ENCODE results near the gene ZNF282.

ZNF282 gene

DNA sequence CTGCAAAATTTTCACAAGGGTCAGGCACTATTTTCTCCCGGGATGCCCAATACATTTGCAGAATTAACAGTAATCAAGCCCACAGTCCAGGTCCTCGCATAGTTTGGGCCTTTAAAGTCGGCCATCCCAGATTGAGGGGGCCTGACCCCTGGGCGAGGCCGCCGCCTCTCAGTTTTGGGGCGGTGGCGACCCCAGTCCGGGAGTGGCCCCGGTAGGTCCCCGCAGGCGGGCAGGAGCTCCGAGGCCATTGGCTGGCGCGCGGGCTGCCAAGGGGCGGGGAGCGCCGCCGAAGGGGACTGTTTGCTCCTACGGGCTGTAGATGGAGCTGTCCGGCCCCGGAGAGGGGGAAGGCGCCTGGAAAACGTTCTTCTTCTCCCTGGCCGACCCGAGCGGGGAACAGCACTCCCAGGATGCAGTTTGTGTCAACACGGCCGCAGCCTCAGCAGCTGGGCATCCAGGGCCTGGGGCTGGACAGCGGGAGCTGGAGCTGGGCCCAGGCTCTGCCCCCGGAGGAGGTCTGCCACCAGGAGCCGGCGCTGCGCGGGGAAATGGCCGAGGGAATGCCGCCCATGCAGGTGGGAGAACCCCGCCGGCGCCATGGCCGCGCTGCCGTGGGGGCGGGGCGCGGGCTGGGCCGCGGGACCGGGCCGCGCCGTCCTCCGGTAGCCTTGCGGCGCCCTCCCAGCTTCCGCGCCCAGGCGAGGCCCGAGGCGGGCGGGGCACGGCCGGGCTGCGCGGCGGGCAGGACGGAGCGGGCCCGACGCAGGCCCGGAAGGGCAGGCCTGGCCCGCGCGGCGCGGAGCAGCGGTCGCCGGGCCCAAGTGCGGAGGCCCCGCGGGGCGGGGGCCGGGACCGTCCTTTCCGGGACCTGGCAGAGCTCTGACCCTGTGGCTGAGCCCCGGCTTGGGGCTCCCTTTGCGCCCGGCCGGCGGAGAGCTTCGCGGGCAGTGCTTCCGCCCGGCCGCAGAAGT is at the start of gene ZNF282:
Gene ZNF282, plus strand, starts transcription at position 367 of the 971 bp plus-strand sequence. Its CDS starts 44 bp downstream, at position 411.
- peak; percentile 86 for DNase-seq
- Mint-ChIP-seq H3K4me3 (peak within 1 kb of the TSS; percentile 94), H3K9me3 (no peaks in the 10 kb centered on the region), H3K27ac (peak within 1 kb of the TSS; percentile 95), H3K4me1 (peaks cover 47% of the 10 kb centered on the region), H3K36me3 (ENCODE audit: low read depth) (peaks cover 34% of the 10 kb centered on the region), H3K27me3 (no peaks in the 10 kb centered on the region)
- peak; percentile 95 for ATAC-seq

DNA sequence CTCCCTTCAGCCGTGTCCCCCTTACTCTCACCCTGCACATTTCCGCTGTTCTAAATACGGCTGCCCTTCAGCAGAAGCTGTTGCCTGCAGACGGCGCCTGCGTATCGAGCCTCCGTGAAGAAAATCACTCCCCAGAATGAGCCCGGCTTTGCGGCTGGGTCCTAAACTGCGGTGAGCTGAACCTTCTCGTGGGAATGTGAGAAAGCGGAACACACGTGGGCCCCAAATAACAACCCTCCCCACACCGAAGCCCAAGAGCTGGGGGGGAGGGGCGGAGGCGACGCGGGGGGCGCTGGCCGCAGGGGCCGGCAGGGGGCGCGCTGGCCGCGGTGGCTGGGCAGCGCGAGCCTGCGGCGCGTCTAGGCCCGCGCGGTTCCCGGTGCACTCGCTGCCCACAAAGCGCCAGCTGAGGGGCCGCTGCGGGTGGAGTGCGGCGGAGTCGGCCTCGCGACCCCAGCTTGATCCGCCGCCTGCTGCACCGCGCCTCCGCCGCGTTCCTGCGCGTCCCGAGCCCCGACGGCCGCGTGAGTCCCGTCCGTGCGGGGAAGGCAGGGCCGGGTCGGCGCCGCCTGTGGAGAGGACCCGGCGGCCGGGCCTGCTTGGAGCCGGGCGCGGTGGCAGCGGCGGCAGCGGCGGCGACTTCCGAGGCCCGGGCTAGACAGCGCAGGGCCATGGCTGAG is 48.1 kb upstream of the ZNF282 start, which contains the start of gene ZNF398:
Gene ZNF398, plus strand, starts transcription at position 382 of the 680 bp plus-strand sequence. Its CDS starts 290 bp downstream, at position 672.
- ATAC-seq = peak; percentile 81
- H3K4me1 Mint-ChIP-seq = peaks cover 35% of the 10 kb centered on the region
- peak; percentile 84 for DNase-seq
- H3K4me3 Mint-ChIP-seq = peak within 1 kb of the TSS; percentile 96
- H3K27ac Mint-ChIP-seq = peak within 1 kb of the TSS; percentile 95
- H3K36me3 Mint-ChIP-seq (ENCODE audit: low read depth) = peaks cover 7% of the 10 kb centered on the region
- no peaks in the 10 kb centered on the region for H3K9me3 Mint-ChIP-seq
- no peaks in the 10 kb centered on the region for H3K27me3 Mint-ChIP-seq

DNA sequence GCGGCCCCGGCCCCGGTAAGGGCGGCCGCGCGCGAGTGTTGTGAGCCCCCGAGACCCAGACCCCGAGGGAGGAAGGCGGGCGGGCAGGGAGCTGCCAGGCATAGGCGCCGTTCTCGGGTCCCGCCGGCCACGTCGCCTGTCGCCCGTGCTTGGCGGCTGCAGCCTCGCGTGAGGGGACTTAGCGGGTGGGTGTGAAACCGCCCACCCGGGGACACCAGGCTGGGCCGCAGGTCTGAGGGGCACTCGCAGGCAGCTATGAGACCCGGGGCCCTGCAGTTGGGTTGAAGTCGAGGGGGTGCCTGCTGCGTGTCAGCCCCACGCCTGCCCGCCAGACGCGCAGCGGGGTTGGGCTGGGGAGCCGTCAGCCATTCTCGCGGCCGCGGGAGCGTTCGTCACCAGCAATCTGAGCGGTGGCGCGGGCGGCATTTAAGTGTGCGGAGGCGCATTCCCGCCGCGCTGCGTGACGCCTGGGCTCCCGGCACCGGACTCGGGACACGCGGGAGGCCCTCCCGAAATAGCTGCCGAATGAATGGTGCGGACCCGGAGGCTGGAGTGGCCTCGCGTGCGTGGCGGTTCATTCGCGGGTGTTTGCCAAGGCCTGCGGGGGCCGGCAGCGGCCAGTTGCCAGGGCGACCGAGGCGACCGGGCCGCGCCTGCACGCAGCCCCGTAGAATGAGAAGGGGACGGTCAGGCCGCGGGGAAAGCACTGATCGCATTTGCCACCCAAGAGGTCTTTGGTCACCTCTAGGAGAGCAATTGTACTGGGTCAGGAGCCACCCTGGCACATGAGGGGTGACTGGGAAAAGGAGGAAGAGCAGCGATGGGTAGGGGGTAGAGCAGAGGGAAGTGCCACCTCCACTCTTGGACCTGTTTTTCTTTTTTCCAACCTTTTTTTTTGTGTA is 47.3 kb upstream of the ZNF282 start:
- peaks cover 7% of the 10 kb centered on the region for H3K36me3 Mint-ChIP-seq (ENCODE audit: low read depth)
- peak overlapping the region; percentile 96 for H3K4me3 Mint-ChIP-seq
- peak overlapping the region; percentile 72 for H3K27ac Mint-ChIP-seq
- ATAC-seq = peak; percentile 47
- H3K9me3 Mint-ChIP-seq = no peaks in the 10 kb centered on the region
- peaks cover 35% of the 10 kb centered on the region for H3K4me1 Mint-ChIP-seq
- DNase-seq = peak; percentile 69
- no peaks in the 10 kb centered on the region for H3K27me3 Mint-ChIP-seq

DNA sequence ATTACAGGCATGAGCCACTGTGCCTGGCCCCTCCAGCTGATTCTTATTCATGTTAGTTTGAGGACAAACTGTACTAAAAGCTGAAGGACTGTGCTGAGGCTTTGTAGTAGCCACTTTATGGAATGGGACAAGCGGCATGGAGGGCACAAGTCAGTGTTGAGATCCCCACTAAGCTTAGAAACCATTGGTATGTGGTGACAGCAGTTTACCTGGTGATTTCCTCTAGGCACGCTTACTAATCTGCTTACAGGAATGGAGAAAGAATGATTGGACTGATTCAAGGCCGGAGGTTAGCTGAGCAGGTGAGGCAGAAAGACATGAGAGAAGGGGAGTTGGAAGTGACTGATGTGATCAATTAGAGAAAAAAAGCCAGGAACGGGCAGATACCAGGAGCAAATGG is 44.4 kb upstream of the ZNF282 start:
- Mint-ChIP-seq H3K27me3 (no peaks in the 10 kb centered on the region), H3K9me3 (no peaks in the 10 kb centered on the region), H3K27ac (no peak overlapping the region), H3K4me3 (no peak overlapping the region), H3K36me3 (ENCODE audit: low read depth) (peaks cover 23% of the 10 kb centered on the region), H3K4me1 (peaks cover 25% of the 10 kb centered on the region)
- DNase-seq = no peak
- ATAC-seq = no peak

DNA sequence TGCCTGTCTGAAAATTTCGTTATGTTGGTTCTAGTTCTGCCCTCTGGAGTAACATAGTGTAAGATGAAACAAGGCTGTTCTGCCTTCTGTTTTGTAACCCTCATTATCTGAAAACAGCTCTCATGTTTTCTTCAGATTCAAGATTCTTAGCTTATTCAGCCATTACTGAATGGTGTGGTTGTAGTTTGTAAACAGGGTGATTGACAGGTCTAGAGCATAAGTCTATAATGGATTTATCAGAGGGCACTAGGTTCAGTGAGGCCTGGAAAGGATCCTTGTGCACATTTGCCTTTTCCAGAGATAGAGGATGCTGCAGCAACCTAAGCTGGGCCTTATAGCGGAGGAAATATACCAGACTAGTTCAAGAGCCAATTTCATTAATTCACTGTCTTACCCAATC is 42.0 kb upstream of the ZNF282 start:
- DNase-seq (no peak), ATAC-seq (no peak)
- no peaks in the 10 kb centered on the region for H3K9me3 Mint-ChIP-seq
- peaks cover 20% of the 10 kb centered on the region for H3K4me1 Mint-ChIP-seq
- H3K4me3 Mint-ChIP-seq = no peak overlapping the region
- peaks cover 38% of the 10 kb centered on the region for H3K36me3 Mint-ChIP-seq (ENCODE audit: low read depth)
- no peak overlapping the region for H3K27ac Mint-ChIP-seq
- H3K27me3 Mint-ChIP-seq = no peaks in the 10 kb centered on the region

DNA sequence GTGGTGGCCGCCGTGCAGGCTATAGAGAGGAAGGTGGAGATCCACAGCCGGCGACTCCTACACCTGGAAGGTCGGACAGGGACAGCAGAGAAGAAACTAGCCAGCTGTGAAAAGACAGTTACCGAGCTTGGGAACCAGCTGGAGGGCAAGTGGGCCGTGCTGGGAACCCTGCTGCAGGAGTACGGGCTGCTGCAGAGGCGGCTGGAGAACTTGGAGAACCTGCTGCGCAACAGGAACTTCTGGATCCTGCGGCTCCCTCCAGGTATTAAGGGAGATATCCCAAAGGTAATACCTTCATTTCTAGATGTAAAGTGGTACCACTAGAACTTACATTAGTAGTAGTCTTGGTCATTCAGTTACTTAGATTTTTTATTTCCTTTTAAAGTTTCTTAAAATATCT is 41.3 kb upstream of the ZNF282 start:
- ATAC-seq = no peak
- Mint-ChIP-seq H3K4me1 (peaks cover 14% of the 10 kb centered on the region), H3K27me3 (no peaks in the 10 kb centered on the region), H3K36me3 (ENCODE audit: low read depth) (peaks cover 38% of the 10 kb centered on the region), H3K27ac (no peak overlapping the region), H3K9me3 (no peaks in the 10 kb centered on the region), H3K4me3 (no peak overlapping the region)
- DNase-seq = no peak

DNA sequence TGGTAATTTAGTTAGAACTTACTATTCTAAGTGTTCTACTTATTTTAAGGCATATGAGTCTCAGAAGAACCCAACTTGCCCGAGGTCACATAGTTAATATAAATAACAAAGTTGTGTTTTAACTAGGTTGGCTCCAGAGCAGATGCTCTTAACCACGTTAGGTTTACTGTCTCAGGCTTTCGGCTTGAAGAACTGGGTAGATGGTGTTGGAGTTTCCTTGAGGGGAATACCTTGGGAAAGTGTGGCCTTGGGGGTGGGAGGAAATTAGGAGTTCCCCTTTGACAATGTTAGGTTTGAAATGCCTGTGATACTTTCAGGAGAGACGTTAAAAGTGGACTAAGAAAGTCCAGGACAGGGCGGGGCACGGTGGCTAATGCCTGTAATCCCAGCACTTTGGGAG is 38.4 kb upstream of the ZNF282 start:
- ATAC-seq (no peak), DNase-seq (no peak)
- Mint-ChIP-seq H3K4me1 (peaks cover 14% of the 10 kb centered on the region), H3K4me3 (no peak overlapping the region), H3K27ac (no peak overlapping the region), H3K9me3 (no peaks in the 10 kb centered on the region), H3K27me3 (no peaks in the 10 kb centered on the region), H3K36me3 (ENCODE audit: low read depth) (peaks cover 48% of the 10 kb centered on the region)

DNA sequence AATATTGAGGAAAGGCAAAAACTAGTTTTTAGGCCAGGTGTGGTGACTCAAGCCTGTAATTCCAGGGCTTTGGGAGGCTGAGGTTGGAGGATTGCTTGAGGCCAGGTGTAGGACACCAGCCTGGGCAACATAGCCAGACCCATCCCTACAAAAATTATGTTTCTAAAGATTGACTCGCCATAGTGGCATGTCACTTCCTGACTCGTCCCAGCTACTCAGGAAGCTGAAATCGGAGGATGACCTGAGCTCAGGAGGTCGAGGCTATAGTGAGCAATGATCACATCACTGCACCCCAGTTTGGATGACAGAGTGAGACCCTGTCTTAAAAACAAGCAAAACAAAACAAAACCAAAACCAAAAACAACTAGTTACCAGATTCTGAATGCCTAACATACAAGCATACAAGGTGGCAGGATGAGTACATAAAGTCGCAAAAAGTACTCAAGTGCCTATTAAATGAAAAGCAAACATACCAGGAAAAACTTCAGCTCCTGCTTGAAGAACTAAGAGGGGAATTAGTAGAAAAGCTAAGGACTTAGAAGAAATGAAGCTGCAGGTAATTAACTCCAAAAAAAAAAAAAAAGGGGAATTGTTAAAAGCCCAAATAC is 34.0 kb upstream of the ZNF282 start:
- Mint-ChIP-seq H3K27me3 (no peaks in the 10 kb centered on the region), H3K27ac (no peak overlapping the region), H3K4me1 (peaks cover 14% of the 10 kb centered on the region), H3K4me3 (no peak overlapping the region), H3K36me3 (ENCODE audit: low read depth) (peaks cover 42% of the 10 kb centered on the region), H3K9me3 (no peaks in the 10 kb centered on the region)
- ATAC-seq (peak; percentile 36), DNase-seq (no peak)

DNA sequence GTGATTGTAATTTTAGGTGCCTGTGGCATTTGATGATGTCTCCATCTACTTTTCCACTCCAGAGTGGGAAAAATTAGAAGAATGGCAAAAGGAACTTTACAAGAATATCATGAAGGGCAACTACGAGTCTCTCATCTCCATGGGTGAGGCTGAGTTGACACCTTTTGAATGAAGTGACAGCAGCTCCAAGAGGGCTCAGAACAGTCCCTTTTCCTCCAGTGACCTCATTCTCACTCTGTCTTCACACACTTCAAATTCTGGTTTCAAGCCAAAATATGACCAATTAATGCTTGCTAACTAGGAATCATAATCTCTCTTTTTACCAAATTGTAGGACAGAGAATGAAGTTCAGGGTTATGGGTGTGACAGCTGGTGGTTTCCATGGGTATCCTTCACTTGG is 29.2 kb upstream of the ZNF282 start:
- H3K4me1 Mint-ChIP-seq = peaks cover 3% of the 10 kb centered on the region
- no peaks in the 10 kb centered on the region for H3K27me3 Mint-ChIP-seq
- no peak for ATAC-seq
- DNase-seq = no peak
- H3K9me3 Mint-ChIP-seq = no peaks in the 10 kb centered on the region
- peak overlapping the region; percentile 40 for H3K27ac Mint-ChIP-seq
- no peak overlapping the region for H3K4me3 Mint-ChIP-seq
- H3K36me3 Mint-ChIP-seq (ENCODE audit: low read depth) = peaks cover 38% of the 10 kb centered on the region

DNA sequence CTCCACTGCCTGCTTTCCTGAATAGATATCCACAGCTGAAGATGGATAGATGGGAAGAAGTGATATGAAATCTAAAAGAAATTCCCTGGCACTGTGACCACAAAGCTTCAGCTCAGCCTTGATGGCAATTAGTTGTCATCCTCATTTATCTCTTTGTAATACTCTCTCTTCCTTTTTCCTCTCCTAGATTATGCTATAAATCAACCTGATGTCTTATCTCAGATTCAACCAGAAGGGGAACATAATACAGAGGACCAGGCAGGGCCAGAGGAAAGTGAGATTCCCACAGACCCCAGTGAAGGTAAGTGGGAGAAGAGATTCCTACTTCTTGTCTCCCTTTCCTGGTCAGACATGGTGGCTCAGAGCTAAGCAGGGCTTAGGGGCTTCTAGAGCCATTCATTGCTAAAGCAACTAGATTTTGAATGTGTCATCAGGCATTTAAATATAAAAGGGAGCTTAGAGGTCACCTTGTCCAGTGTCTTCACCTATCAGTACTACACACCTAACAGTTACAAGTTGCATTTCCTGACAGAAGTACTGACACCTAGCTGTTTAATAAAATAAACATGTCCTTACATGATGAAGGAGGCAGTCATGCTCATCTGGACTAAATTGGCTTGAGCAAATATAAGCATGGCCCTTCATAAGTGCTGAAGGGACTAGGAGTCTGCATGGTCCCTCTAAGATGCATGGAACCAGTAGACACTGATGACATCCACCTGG is 28.6 kb upstream of the ZNF282 start:
- ATAC-seq (no peak), DNase-seq (no peak)
- H3K4me1 Mint-ChIP-seq = no peaks in the 10 kb centered on the region
- peaks cover 33% of the 10 kb centered on the region for H3K36me3 Mint-ChIP-seq (ENCODE audit: low read depth)
- H3K9me3 Mint-ChIP-seq = no peaks in the 10 kb centered on the region
- H3K4me3 Mint-ChIP-seq = no peak overlapping the region
- peak overlapping the region; percentile 40 for H3K27ac Mint-ChIP-seq
- H3K27me3 Mint-ChIP-seq = no peaks in the 10 kb centered on the region

DNA sequence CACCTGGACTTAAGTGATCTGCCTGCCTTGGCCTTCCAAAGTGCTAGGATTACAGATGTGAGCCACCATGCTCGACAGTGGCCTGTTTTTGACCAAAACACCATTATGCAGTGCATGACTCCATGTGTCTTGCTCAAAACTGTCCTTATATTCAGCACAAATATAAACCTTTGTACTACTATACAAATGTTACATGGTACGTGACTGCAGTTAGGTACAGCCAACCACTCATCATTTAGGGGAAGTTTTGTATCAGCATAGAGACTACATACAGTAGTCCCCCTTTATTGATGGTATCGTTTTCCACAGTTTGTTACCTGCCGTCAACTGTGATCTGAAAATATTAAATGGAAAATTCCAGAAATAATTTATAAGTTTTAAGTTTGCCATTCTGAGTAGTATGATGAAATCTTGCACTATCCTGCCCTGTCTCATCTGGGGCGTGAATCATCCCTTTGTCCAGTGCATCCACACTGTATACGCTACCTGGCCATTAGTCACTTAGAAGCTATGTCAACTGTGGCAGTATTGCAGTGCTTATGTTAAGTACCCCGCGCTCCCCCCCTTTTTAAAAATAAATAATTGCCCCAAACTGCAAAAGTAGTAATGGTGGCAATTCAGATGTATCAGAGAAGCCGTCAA is 23.3 kb upstream of the ZNF282 start:
- peaks cover 31% of the 10 kb centered on the region for H3K36me3 Mint-ChIP-seq (ENCODE audit: low read depth)
- H3K4me1 Mint-ChIP-seq = peaks cover 2% of the 10 kb centered on the region
- no peaks in the 10 kb centered on the region for H3K27me3 Mint-ChIP-seq
- H3K27ac Mint-ChIP-seq = no peak overlapping the region
- ATAC-seq = no peak
- no peak for DNase-seq
- no peak overlapping the region for H3K4me3 Mint-ChIP-seq
- no peaks in the 10 kb centered on the region for H3K9me3 Mint-ChIP-seq

DNA sequence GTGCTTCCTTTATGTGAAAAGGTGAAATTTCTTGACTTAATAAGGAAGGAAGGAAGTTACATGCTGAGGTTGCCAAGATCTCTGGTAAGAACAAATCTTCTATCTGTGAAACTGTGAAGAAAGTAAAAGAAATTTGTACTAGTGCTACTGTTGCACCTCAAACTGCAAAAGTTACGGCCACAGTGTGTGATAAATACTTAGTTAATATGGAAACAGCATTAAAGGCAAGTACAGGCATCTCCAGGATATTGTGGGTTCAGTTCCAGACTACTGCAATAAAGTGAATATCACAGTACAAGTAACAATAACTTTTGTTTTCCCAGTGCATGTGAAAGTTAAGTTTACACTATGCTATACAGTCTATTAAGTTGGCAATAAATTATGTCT is 22.8 kb upstream of the ZNF282 start:
- Mint-ChIP-seq H3K9me3 (no peaks in the 10 kb centered on the region), H3K36me3 (ENCODE audit: low read depth) (peaks cover 33% of the 10 kb centered on the region), H3K27me3 (no peaks in the 10 kb centered on the region), H3K4me1 (peaks cover 2% of the 10 kb centered on the region), H3K4me3 (no peak overlapping the region), H3K27ac (no peak overlapping the region)
- DNase-seq (no peak), ATAC-seq (no peak)

DNA sequence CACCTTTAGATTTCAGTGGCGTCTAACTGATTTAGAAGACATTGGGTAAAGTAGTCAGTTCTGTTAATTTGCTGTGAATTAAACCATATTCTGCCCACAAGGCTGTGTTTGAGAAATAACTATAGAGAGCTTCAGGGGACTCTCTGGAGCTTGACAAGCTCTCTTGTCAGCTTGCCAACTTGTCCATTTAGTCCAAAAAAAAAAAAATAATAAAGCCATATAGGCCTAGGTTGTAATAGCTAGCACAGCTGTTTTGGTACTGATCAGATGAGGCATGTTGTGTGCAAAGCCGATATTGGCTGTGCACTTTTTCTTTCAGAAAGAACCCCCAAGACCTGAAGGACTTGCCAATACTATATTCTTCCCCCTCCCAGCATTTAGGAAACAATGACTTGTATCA is 20.2 kb upstream of the ZNF282 start:
- peaks cover 2% of the 10 kb centered on the region for H3K4me1 Mint-ChIP-seq
- DNase-seq (no peak), ATAC-seq (no peak)
- H3K27me3 Mint-ChIP-seq = no peaks in the 10 kb centered on the region
- no peak overlapping the region for H3K27ac Mint-ChIP-seq
- H3K9me3 Mint-ChIP-seq = no peaks in the 10 kb centered on the region
- no peak overlapping the region for H3K4me3 Mint-ChIP-seq
- peaks cover 39% of the 10 kb centered on the region for H3K36me3 Mint-ChIP-seq (ENCODE audit: low read depth)
